Progenitor cell of endocrine pancreas (in vitro differentiated cells): ENCODE data around the gene TSPAN4. TPM values are rescaled to one million over a fixed set of nuclear protein-coding genes. Genes with fewer than 3 reads are reported as not detected.

Experiments used
- DNase-seq: peaks from one replicate; pipeline ENCODE4 v3.0.0; 2021; ENCODE audit warnings: low spot score; ENCODE audit not compliant: unreplicated experiment
- H3K27ac Mint-ChIP-seq: 2 replicates; pipeline ENCODE4 v1.8.0; 2021; ENCODE audit warnings: mild to moderate bottlenecking, moderate library complexity, mixed read lengths
- H3K27me3 Mint-ChIP-seq: 2 replicates; pipeline ENCODE4 v1.8.0; 2021; ENCODE audit warnings: mixed read lengths
- H3K36me3 Mint-ChIP-seq: 2 replicates; pipeline ENCODE4 v1.8.0; 2022; ENCODE audit warnings: mixed read lengths; ENCODE audit not compliant: insufficient read depth
- H3K4me1 Mint-ChIP-seq: 2 replicates; pipeline ENCODE4 v1.8.0; 2021; ENCODE audit warnings: low read depth, mixed read lengths
- H3K4me3 Mint-ChIP-seq: 2 replicates; pipeline ENCODE4 v1.8.0; 2021; ENCODE audit warnings: low read depth, mild to moderate bottlenecking, moderate library complexity, mixed read lengths
- H3K9me3 Mint-ChIP-seq: 2 replicates; pipeline ENCODE4 v1.8.0; 2021; ENCODE audit warnings: low read depth, mixed read lengths
- total RNA-seq: library from RNA; stranded (reverse); gene quantifications from 2 replicates; pipeline ENCODE4 v1.2.1, GENCODE V29; 2021
- TF ChIP-seq, protein P1 (sequence below): fragments of 200-600 bp; sonication (generic); IDR thresholded peaks from one replicate; pipeline ENCODE4 v1.5.0; 2021; ENCODE audit warnings: antibody characterized with exemption, mild to moderate bottlenecking; ENCODE audit not compliant: unreplicated experiment

The TSPAN4 gene
- total RNA-seq, 1 donor from 2014 or later, result 24.9 TPM

DNA sequence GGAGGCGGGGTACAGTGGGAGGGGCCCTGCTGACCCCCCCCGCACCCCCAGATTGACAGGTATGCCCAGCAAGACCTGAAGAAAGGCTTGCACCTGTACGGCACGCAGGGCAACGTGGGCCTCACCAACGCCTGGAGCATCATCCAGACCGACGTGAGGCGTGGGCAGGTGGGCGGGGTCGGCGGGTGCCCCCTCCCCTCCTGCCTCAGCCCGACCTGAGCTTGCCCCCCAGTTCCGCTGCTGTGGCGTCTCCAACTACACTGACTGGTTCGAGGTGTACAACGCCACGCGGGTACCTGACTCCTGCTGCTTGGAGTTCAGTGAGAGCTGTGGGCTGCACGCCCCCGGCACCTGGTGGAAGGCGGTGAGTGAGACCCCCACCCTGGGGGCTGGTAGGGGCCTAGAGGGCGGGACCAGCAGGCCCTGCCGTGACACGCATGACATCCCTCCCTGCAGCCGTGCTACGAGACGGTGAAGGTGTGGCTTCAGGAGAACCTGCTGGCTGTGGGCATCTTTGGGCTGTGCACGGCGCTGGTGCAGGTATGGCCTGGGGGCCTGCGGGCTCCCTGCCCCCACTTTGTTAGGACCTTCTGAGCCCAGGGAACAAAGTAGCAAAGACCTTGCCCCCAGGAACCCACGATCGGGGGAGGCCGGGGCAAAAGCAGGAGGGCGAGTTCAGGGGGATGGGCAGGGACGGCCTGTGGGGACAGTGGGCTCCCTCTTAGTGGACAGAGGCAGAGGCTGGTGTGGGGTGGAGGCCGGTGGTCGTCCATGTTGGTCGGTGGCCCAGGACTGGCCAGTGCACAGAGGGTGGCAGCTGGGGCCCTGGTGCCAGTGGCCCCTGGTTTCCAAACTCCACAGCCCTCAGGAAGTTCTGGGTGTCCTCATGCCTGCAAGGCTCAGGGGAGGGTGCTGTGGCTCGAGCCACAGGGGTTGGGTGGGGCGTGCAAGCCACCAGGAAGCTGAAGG is 23.1 kb downstream of the TSPAN4 start:
- no peaks in the 10 kb centered on the region for H3K36me3 Mint-ChIP-seq
- no peak overlapping the region for H3K27ac Mint-ChIP-seq
- H3K9me3 Mint-ChIP-seq, result no peaks in the 10 kb centered on the region
- no peaks in the 10 kb centered on the region for H3K27me3 Mint-ChIP-seq
- TF ChIP-seq, protein P1, sequence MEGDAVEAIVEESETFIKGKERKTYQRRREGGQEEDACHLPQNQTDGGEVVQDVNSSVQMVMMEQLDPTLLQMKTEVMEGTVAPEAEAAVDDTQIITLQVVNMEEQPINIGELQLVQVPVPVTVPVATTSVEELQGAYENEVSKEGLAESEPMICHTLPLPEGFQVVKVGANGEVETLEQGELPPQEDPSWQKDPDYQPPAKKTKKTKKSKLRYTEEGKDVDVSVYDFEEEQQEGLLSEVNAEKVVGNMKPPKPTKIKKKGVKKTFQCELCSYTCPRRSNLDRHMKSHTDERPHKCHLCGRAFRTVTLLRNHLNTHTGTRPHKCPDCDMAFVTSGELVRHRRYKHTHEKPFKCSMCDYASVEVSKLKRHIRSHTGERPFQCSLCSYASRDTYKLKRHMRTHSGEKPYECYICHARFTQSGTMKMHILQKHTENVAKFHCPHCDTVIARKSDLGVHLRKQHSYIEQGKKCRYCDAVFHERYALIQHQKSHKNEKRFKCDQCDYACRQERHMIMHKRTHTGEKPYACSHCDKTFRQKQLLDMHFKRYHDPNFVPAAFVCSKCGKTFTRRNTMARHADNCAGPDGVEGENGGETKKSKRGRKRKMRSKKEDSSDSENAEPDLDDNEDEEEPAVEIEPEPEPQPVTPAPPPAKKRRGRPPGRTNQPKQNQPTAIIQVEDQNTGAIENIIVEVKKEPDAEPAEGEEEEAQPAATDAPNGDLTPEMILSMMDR, result no peak
- peaks cover 2% of the 10 kb centered on the region for H3K4me1 Mint-ChIP-seq
- no peak overlapping the region for H3K4me3 Mint-ChIP-seq
- no peak for DNase-seq

DNA sequence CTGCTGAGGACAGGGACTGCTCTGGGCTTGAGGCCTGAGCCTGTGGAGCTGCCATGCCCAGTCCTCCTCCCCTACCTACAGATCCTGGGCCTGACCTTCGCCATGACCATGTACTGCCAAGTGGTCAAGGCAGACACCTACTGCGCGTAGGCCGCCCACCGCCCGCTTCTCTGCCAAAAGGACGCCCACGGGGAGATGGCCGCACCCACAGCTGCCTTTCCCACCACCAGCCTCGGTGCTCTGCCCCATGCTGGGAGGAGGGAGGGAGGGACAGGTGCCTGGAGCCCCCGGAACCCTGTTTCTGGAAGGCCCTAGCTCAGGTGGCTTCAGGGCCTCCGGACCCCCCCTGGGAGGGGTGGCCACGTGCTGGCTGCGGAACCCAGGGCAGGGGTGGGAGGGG is 23.8 kb downstream of the TSPAN4 start:
- H3K9me3 Mint-ChIP-seq, result no peaks in the 10 kb centered on the region

DNA sequence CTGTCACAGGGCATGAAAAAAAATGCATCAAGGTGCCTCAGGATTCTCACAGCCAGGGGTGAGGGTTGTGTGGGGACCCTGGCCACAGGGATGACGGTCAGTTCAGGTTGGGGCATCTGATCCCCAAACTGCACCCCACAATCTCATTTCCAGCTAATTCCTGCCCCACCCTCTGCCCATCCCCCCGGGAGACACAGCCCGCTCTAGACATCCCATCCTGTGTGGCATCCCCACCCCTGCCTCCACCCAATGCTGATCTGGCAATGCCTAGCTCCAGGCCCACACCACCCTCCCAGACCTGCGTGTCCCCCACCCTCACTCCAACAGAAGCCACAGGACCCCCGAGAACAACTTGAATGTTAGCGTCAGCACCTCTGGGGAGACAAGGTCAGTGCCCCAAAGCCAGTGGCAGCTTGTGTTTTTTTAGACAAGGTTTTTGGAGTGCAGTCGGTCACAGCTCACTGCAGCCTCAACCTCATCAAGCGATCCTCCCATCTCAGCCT is 25.3 kb downstream of the TSPAN4 start:
- Mint-ChIP-seq H3K9me3 (no peaks in the 10 kb centered on the region), H3K36me3 (no peaks in the 10 kb centered on the region), H3K27me3 (no peaks in the 10 kb centered on the region), H3K4me3 (no peak overlapping the region), H3K4me1 (peaks cover 2% of the 10 kb centered on the region), H3K27ac (no peak overlapping the region)
- no peak for DNase-seq
- TF ChIP-seq, protein P1, result no peak

More for the DNA sequence above, 23.8 kb downstream of the TSPAN4 start:
- DNase-seq, result no peak
- TF ChIP-seq, protein P1, result no peak
- no peaks in the 10 kb centered on the region for H3K36me3 Mint-ChIP-seq
- no peak overlapping the region for H3K4me3 Mint-ChIP-seq
- no peak overlapping the region for H3K27ac Mint-ChIP-seq
- no peaks in the 10 kb centered on the region for H3K27me3 Mint-ChIP-seq
- peaks cover 2% of the 10 kb centered on the region for H3K4me1 Mint-ChIP-seq

DNA sequence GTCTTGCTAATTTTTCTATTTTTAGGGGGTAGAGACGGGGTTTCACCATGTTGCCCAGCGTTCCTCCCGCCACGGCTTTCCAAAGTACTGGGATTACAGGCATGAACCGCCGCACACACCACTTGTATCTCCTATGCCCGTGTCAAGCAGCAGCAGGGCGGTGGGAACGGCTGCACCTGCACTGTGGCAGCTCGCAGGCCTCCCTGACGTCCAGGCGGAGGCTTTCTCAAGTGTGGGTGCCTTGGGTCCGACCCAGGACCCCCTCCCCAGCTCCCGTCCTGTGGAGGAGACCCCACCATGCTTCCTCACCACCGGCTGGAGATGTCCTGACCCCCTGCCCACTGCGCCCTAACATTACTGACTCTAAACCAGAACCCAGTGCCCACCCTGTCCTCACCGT is 25.7 kb downstream of the TSPAN4 start:
- DNase-seq, result no peak
- Mint-ChIP-seq H3K9me3 (no peaks in the 10 kb centered on the region), H3K36me3 (no peaks in the 10 kb centered on the region), H3K4me1 (no peaks in the 10 kb centered on the region), H3K27me3 (no peaks in the 10 kb centered on the region), H3K4me3 (no peak overlapping the region), H3K27ac (no peak overlapping the region)
- TF ChIP-seq, protein P1, result no peak

DNA sequence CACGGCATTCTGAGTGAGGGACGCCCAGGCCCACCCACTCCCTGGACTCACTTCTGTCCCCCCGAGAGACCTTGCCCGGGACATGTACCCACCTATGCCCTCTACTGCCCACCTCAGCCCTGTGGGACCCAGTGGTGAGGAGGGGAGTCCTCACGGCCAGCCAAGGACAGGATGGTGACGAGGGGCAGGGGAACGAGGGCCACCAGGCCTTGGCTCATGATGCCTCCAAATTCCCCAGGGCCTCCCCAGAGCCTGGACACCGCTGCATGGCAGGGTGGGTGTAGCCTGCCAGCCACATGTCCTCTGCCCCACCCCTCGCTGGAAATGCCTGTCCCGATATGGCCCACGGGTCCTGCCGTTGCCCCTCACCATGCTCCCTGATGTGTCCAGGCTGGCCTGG is 26.1 kb downstream of the TSPAN4 start:
- Mint-ChIP-seq H3K9me3 (no peaks in the 10 kb centered on the region), H3K27ac (no peak overlapping the region), H3K4me1 (no peaks in the 10 kb centered on the region), H3K36me3 (peaks cover 3% of the 10 kb centered on the region), H3K27me3 (no peaks in the 10 kb centered on the region), H3K4me3 (no peak overlapping the region)
- no peak for DNase-seq
- TF ChIP-seq, protein P1, result no peak
